Astrocyte (in vitro differentiated cells and primary cell): ENCODE results near the gene RARRES1. TPM values are rescaled to one million over a fixed set of nuclear protein-coding genes. Genes with fewer than 3 reads are reported as not detected.

ENCODE experiments used
- DNase-seq: peaks from one replicate; pipeline ENCODE4 v3.0.0-alpha.2; 2010; ENCODE audit warnings: low read depth
- FAIRE-seq: peaks from 2 replicates; lab custom pipeline; 2011; peaks lifted over from hg19 to GRCh38; lab: Jason Lieb, UNC
- H2AFZ ChIP-seq: 2 replicates; pipeline ENCODE4 v1.6.0; 2012; ENCODE audit warnings: low read depth, low read length, inconsistent platforms
- H3K27ac ChIP-seq: 2 replicates; pipeline ENCODE4 v1.5.1; 2011; ENCODE audit warnings: low read depth, low read length, inconsistent platforms
- H3K27me3 ChIP-seq: 2 replicates; pipeline ENCODE4 v1.6.0; 2011; ENCODE audit warnings: low read length, inconsistent platforms; ENCODE audit not compliant: insufficient read depth
- H3K36me3 ChIP-seq: 2 replicates; pipeline ENCODE4 v1.5.1; 2011; ENCODE audit warnings: low read length, inconsistent platforms; ENCODE audit not compliant: insufficient read depth
- H3K4me1 ChIP-seq: 2 replicates; pipeline ENCODE4 v1.5.1; 2011; ENCODE audit warnings: low read length, inconsistent platforms; ENCODE audit not compliant: insufficient read depth
- H3K4me2 ChIP-seq: 2 replicates; pipeline ENCODE4 v1.6.0; 2012; ENCODE audit warnings: low read length, inconsistent platforms
- H3K4me3 ChIP-seq: 2 replicates; pipeline ENCODE4 v1.5.1; 2011; ENCODE audit warnings: low read depth, mild to moderate bottlenecking, low read length, inconsistent platforms; ENCODE audit not compliant: insufficient read depth
- H3K79me2 ChIP-seq: 2 replicates; pipeline ENCODE4 v1.6.0; 2012; ENCODE audit warnings: mild to moderate bottlenecking, low read length, inconsistent platforms; ENCODE audit not compliant: insufficient read depth
- H3K9ac ChIP-seq: 2 replicates; pipeline ENCODE4 v1.6.0; 2012; ENCODE audit warnings: mild to moderate bottlenecking, low read length, inconsistent platforms
- H3K9me3 ChIP-seq: 2 replicates; pipeline ENCODE4 v1.5.1; 2012; ENCODE audit warnings: low read depth, mild to moderate bottlenecking, low read length, inconsistent platforms; ENCODE audit not compliant: insufficient read depth
- H4K20me1 ChIP-seq: 2 replicates; pipeline ENCODE4 v1.6.0; 2012; ENCODE audit warnings: low read length, inconsistent platforms; ENCODE audit not compliant: insufficient read depth
- H3K27ac Mint-ChIP-seq: one replicate; pipeline ENCODE4 v1.8.0; 2021; ENCODE audit warnings: mild to moderate bottlenecking, mixed read lengths; ENCODE audit not compliant: unreplicated experiment
- H3K27me3 Mint-ChIP-seq: one replicate; pipeline ENCODE4 v1.8.0; 2021; ENCODE audit warnings: low read depth, mixed read lengths; ENCODE audit not compliant: unreplicated experiment
- H3K36me3 Mint-ChIP-seq: one replicate; pipeline ENCODE4 v1.8.0; 2021; ENCODE audit warnings: low read depth, mixed read lengths; ENCODE audit not compliant: unreplicated experiment
- H3K4me1 Mint-ChIP-seq: one replicate; pipeline ENCODE4 v1.8.0; 2021; ENCODE audit warnings: low read depth, mixed read lengths; ENCODE audit not compliant: unreplicated experiment
- H3K4me3 Mint-ChIP-seq: one replicate; pipeline ENCODE4 v1.8.0; 2021; ENCODE audit warnings: mild to moderate bottlenecking, moderate library complexity, mixed read lengths; ENCODE audit not compliant: unreplicated experiment
- H3K9me3 Mint-ChIP-seq: one replicate; pipeline ENCODE4 v1.8.0; 2021; ENCODE audit warnings: mild to moderate bottlenecking, mixed read lengths; ENCODE audit not compliant: unreplicated experiment
- EZH2 ChIP-seq: IDR thresholded peaks from 2 replicates; pipeline ENCODE4 v1.6.1; 2012; ENCODE audit warnings: mild to moderate bottlenecking, low read length, inconsistent platforms; ENCODE audit not compliant: insufficient read depth
- total RNA-seq: library from RNA; stranded (reverse); gene quantifications from 2 replicates; pipeline ENCODE4 v1.2.1, GENCODE V29; 2021
- TF ChIP-seq, protein P1 (sequence below): IDR thresholded peaks from 2 replicates; pipeline ENCODE4 v1.5.1; 2011; ENCODE audit warnings: low read depth, mild to moderate bottlenecking, inconsistent platforms, low read length, moderate library complexity; ENCODE audit not compliant: insufficient read depth

RARRES1 gene
- total RNA-seq, 1 donor from 2014 or later: 1.2 TPM

DNA sequence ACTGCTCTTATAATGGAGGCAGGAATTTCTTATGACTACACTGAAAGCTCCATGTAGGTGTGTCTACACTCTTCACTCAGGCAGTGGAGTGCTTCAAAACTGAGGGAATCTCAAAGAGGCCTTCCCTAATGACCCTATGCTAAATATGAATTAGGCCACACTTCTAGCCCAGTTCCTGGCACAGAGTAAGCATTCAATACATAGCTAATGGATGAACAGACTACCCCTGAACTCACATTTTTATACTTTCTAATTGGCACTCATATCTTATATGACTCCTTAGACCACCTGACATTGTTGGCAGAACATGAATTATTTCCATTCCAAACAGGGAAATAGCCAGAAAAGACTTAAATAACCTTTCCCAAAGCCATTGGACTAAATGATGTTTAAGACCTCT is 3.4 kb downstream of the RARRES1 start:
- H3K27ac Mint-ChIP-seq: no peak overlapping the region
- no peaks in the 10 kb centered on the region for H3K27me3 ChIP-seq

DNA sequence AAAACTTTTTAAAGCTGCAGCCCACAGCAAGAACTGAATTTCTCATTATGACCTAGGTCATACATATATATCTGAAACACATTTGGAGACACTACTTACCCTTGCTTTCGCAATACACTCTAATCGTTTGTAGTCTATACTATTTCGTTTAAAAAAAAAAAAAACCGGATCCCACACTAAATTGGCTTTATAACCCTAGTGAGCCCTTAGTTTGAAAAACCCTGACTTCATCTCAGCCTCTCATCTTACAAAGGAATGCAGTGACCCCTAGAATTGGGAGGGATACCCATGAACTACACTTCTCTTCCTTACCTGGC is 4.2 kb downstream of the RARRES1 start:
- Mint-ChIP-seq H3K9me3 (no peaks in the 10 kb centered on the region), H3K4me1 (peaks cover 24% of the 10 kb centered on the region)
- H4K20me1 ChIP-seq: no peaks in the 10 kb centered on the region

More for the DNA sequence above, 3.4 kb downstream of the RARRES1 start:
- peaks cover 4% of the 10 kb centered on the region for H3K27me3 Mint-ChIP-seq
- H3K36me3 Mint-ChIP-seq: peaks cover under 1% of the 10 kb centered on the region
- no peak for FAIRE-seq
- H3K4me1 Mint-ChIP-seq: peaks cover 22% of the 10 kb centered on the region
- Histone ChIP-seq H2AFZ (no peak overlapping the region), H3K27ac (no peak overlapping the region), H3K4me1 (peaks cover 41% of the 10 kb centered on the region), H3K79me2 (peaks cover 3% of the 10 kb centered on the region), H3K9me3 (no peaks in the 10 kb centered on the region), H3K36me3 (no peaks in the 10 kb centered on the region), H4K20me1 (no peaks in the 10 kb centered on the region), H3K9ac (no peak overlapping the region), H3K4me3 (no peak overlapping the region), H3K4me2 (no peak overlapping the region)
- DNase-seq: peak; percentile 75
- H3K9me3 Mint-ChIP-seq: no peaks in the 10 kb centered on the region
- TF ChIP-seq, protein P1, sequence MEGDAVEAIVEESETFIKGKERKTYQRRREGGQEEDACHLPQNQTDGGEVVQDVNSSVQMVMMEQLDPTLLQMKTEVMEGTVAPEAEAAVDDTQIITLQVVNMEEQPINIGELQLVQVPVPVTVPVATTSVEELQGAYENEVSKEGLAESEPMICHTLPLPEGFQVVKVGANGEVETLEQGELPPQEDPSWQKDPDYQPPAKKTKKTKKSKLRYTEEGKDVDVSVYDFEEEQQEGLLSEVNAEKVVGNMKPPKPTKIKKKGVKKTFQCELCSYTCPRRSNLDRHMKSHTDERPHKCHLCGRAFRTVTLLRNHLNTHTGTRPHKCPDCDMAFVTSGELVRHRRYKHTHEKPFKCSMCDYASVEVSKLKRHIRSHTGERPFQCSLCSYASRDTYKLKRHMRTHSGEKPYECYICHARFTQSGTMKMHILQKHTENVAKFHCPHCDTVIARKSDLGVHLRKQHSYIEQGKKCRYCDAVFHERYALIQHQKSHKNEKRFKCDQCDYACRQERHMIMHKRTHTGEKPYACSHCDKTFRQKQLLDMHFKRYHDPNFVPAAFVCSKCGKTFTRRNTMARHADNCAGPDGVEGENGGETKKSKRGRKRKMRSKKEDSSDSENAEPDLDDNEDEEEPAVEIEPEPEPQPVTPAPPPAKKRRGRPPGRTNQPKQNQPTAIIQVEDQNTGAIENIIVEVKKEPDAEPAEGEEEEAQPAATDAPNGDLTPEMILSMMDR: no peak
- no peak for TF ChIP-seq EZH2
- no peak overlapping the region for H3K4me3 Mint-ChIP-seq

More for the DNA sequence above, 4.2 kb downstream of the RARRES1 start:
- Mint-ChIP-seq H3K27ac (peak overlapping the region; percentile 21), H3K27me3 (peaks cover 2% of the 10 kb centered on the region), H3K4me3 (no peak overlapping the region), H3K36me3 (no peaks in the 10 kb centered on the region)
- no peak overlapping the region for H3K4me3 ChIP-seq
- FAIRE-seq (no peak), DNase-seq (no peak)
- peak overlapping the region; percentile 27 for H3K4me2 ChIP-seq
- H3K27ac ChIP-seq: no peak overlapping the region
- H3K9ac ChIP-seq: no peak overlapping the region
- peaks cover 50% of the 10 kb centered on the region for H3K4me1 ChIP-seq
- H3K79me2 ChIP-seq: peaks cover 3% of the 10 kb centered on the region
- no peaks in the 10 kb centered on the region for H3K27me3 ChIP-seq
- no peak overlapping the region for H2AFZ ChIP-seq
- no peaks in the 10 kb centered on the region for H3K9me3 ChIP-seq
- no peaks in the 10 kb centered on the region for H3K36me3 ChIP-seq
- no peak for TF ChIP-seq EZH2
- TF ChIP-seq, protein P1: no peak
